Caco-2 (cell line): ENCODE measurements around the gene CLCN5. TPM values are rescaled to one million over a fixed set of nuclear protein-coding genes. Genes with fewer than 3 reads are reported as not detected.
A peak's percentile ranks its signal among the peaks of the same experiment; 100 is the strongest.

Experiments used
- BruUV-seq: library from RNA; stranded (reverse); fragments of 400-500 nt; replicated peaks from 2 replicates; lab custom pipeline; 2021; lab: Mats Ljungman, UMichigan
- CTCF ChIA-PET: fragments of 300-600 bp; sonication (Branson Sonifier 250); formaldehyde crosslinking; loops from one replicate; lab custom pipeline; 2022; ENCODE audit warnings: antibody characterized with exemption; lab: Charles Lee
- POLR2A ChIA-PET: fragments of 300-600 bp; sonication (Branson Sonifier 250); formaldehyde crosslinking; loops from one replicate; lab custom pipeline; 2022; ENCODE audit warnings: antibody characterized with exemption; lab: Charles Lee
- DNase-seq, 2 experiments: peaks; one replicate each; pipeline versions ENCODE4 v3.0.0 to v3.0.0-alpha.2; 2020 to 2022
- H3K27me3 ChIP-seq: replicated peaks from 2 replicates; pipeline ENCODE4 v1.6.0; 2011; ENCODE audit warnings: low read length; ENCODE audit not compliant: control insufficient read depth, insufficient read depth
- H3K36me3 ChIP-seq: 2 replicates; pipeline ENCODE4 v1.5.1; 2011; ENCODE audit warnings: low read length; ENCODE audit not compliant: control insufficient read depth, insufficient read depth
- H3K4me1 ChIP-seq: fragments of 250-450 bp; sonication (Bioruptor Pico); 2 replicates; pipeline ENCODE4 v1.5.1; 2020; ENCODE audit warnings: mild to moderate bottlenecking
- H3K4me3 ChIP-seq: 2 replicates; pipeline ENCODE4 v1.5.1; 2011; ENCODE audit warnings: low read depth, mild to moderate bottlenecking, control low read depth, low read length
- H3K9me3 ChIP-seq: fragments of 250-450 bp; sonication (Bioruptor Pico); 2 replicates; pipeline ENCODE4 v1.5.1; 2020; ENCODE audit warnings: mild to moderate bottlenecking, moderate library complexity
- H3K27ac Mint-ChIP-seq: one replicate; pipeline ENCODE4 v1.8.0; 2022; ENCODE audit warnings: mixed read lengths; ENCODE audit not compliant: unreplicated experiment
- H3K27me3 Mint-ChIP-seq: one replicate; pipeline ENCODE4 v1.8.0; 2022; ENCODE audit warnings: mixed read lengths; ENCODE audit not compliant: insufficient read depth, unreplicated experiment
- H3K36me3 Mint-ChIP-seq: one replicate; pipeline ENCODE4 v1.8.0; 2022; ENCODE audit warnings: mild to moderate bottlenecking, mixed read lengths; ENCODE audit not compliant: insufficient read depth, unreplicated experiment
- H3K4me1 Mint-ChIP-seq: one replicate; pipeline ENCODE4 v1.8.0; 2022; ENCODE audit warnings: low read depth, mixed read lengths; ENCODE audit not compliant: unreplicated experiment
- H3K4me3 Mint-ChIP-seq: one replicate; pipeline ENCODE4 v1.8.0; 2022; ENCODE audit warnings: mild to moderate bottlenecking, moderate library complexity, mixed read lengths; ENCODE audit not compliant: unreplicated experiment
- H3K9me3 Mint-ChIP-seq: one replicate; pipeline ENCODE4 v1.8.0; 2022; ENCODE audit warnings: mixed read lengths; ENCODE audit not compliant: unreplicated experiment
- intact Hi-C: fragments of 100-400 bp; cut with micrococcal nuclease; formaldehyde crosslinking; loops from one replicate; pipeline ENCODE4 v1.10.0; 2022; ENCODE audit not compliant: unreplicated experiment
- total RNA-seq: library from RNA; stranded (reverse); gene quantifications from 2 replicates; pipeline ENCODE4 v1.2.3, GENCODE V29; 2022
- TF ChIP-seq, protein P1 (sequence below), 2 experiments: fragments of 200-600 bp in 1 of 2; IDR thresholded peaks; 1 replicate in 1 of 2; 2 replicates in 1 of 2; pipeline versions ENCODE4 v1.5.1 to v1.8.0; 2011 to 2022; ENCODE audit warnings: antibody characterized with exemption in 1 of 2, control low read depth in 1 of 2, inconsistent platforms in 1 of 2, low read depth in 1 of 2, low read length in 1 of 2, mild to moderate bottlenecking in 1 of 2, moderate library complexity in 1 of 2; ENCODE audit not compliant: insufficient read depth in 1 of 2, severe bottlenecking in 1 of 2, unreplicated experiment in 1 of 2

CLCN5 gene
- total RNA-seq, 1 experiment from 2014 or later, result 61.0 TPM

DNA sequence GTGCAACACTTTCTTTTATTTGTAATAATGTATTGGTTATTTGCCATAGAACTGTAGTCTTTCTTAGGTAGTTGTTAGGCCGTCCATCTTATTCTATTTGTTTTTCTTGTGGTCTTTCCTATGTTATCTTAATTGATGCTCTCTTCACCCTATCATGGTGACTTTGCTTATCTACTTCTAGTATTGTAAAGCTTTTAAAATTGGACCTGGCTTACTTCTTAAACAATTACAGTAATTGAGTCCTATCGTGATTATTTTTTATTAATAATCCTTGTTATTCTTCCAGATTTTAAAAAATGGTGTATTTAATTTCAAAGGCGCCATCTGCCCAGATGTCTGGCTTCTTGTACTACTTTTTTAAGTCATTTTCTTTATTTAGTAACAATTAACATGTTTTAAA lies 63.7 kb downstream of the CLCN5 start:
- H3K27me3 ChIP-seq, result no peaks in the 10 kb centered on the region
- TF ChIP-seq, protein P1, sequence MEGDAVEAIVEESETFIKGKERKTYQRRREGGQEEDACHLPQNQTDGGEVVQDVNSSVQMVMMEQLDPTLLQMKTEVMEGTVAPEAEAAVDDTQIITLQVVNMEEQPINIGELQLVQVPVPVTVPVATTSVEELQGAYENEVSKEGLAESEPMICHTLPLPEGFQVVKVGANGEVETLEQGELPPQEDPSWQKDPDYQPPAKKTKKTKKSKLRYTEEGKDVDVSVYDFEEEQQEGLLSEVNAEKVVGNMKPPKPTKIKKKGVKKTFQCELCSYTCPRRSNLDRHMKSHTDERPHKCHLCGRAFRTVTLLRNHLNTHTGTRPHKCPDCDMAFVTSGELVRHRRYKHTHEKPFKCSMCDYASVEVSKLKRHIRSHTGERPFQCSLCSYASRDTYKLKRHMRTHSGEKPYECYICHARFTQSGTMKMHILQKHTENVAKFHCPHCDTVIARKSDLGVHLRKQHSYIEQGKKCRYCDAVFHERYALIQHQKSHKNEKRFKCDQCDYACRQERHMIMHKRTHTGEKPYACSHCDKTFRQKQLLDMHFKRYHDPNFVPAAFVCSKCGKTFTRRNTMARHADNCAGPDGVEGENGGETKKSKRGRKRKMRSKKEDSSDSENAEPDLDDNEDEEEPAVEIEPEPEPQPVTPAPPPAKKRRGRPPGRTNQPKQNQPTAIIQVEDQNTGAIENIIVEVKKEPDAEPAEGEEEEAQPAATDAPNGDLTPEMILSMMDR (IDR thresholded peaks at IDR 0.05; ENCODE audit: insufficient read depth in 1 of 2, low read depth in 1 of 2, low read length in 1 of 2, severe bottlenecking in 1 of 2, unreplicated experiment in 1 of 2), result no peak
- DNase-seq, result no peak
- no peaks in the 10 kb centered on the region for H3K36me3 ChIP-seq
- peaks cover 9% of the 10 kb centered on the region for H3K36me3 Mint-ChIP-seq
- peaks cover 6% of the 10 kb centered on the region for H3K4me1 Mint-ChIP-seq
- H3K4me1 ChIP-seq, result peaks cover 8% of the 10 kb centered on the region; the same call in 1 of the 2 replicates
- no peak overlapping the region for H3K4me3 Mint-ChIP-seq
- H3K27me3 Mint-ChIP-seq, result no peaks in the 10 kb centered on the region
- intact Hi-C loops, result no loop called here
- POLR2A ChIA-PET, result no interaction called here
- H3K27ac Mint-ChIP-seq, result no peak overlapping the region
- BruUV-seq, result no TSS peak
- no peaks in the 10 kb centered on the region for H3K9me3 ChIP-seq
- CTCF ChIA-PET, result no interaction called here
- no peak overlapping the region for H3K4me3 ChIP-seq
- H3K9me3 Mint-ChIP-seq, result no peaks in the 10 kb centered on the region

DNA sequence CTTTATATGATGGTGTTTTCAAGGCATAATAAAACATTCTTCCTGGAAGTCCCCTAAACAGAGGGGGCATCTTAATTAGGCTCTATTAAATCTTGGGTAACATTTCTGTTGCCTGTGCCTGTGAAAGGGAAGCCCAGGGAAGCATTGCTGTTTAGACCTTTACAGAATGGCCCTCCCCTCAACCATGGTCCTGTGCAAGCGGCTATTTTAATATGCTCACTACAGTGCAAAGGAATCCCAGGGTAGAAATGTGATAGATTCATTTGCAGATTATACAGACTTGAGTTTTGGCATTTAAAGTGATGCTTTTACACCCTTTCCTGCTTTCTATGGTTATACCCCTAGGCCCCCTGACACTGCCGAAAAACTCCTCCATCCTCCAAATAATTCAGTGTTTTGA lies 65.3 kb downstream of the CLCN5 start:
- no TSS peak for BruUV-seq
- peaks cover 12% of the 10 kb centered on the region; the same call in 1 of the 2 replicates for H3K4me1 ChIP-seq
- POLR2A ChIA-PET, result no interaction called here
- TF ChIP-seq, protein P1 (IDR thresholded peaks at IDR 0.05; ENCODE audit: insufficient read depth in 1 of 2, low read depth in 1 of 2, low read length in 1 of 2, severe bottlenecking in 1 of 2, unreplicated experiment in 1 of 2), result no peak
- no peak overlapping the region for H3K4me3 ChIP-seq
- no peaks in the 10 kb centered on the region for H3K27me3 Mint-ChIP-seq
- intact Hi-C loops, result no loop called here
- DNase-seq, result no peak
- no peaks in the 10 kb centered on the region for H3K36me3 ChIP-seq
- H3K27ac Mint-ChIP-seq, result peak overlapping the region; percentile 31
- H3K36me3 Mint-ChIP-seq, result peaks cover 19% of the 10 kb centered on the region
- no peaks in the 10 kb centered on the region for H3K9me3 ChIP-seq
- H3K27me3 ChIP-seq, result no peaks in the 10 kb centered on the region
- no peaks in the 10 kb centered on the region for H3K9me3 Mint-ChIP-seq
- H3K4me1 Mint-ChIP-seq, result peaks cover 6% of the 10 kb centered on the region
- H3K4me3 Mint-ChIP-seq, result no peak overlapping the region
- CTCF ChIA-PET, result no interaction called here

DNA sequence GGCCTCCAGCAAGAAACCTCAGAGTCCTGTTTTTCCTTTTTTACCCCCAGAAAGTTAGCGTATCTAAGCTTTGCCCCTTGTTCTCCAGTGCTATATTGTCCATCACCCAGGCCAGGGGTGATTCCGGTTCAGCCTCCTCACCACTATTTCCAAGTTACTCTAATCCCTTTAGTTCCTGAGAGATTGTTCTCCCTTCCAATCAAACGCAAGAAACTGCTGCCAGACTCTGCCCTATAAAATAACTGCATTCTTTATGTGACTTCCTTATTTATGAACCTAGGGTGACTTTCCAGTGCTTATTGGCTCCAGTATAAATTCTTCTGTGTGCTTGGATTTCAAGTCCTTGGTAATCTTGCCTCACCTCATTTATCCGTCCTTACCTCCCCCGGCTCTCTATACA lies 65.7 kb downstream of the CLCN5 start:
- Mint-ChIP-seq H3K4me1 (peaks cover 10% of the 10 kb centered on the region), H3K4me3 (no peak overlapping the region), H3K27ac (peak overlapping the region; percentile 31), H3K9me3 (no peaks in the 10 kb centered on the region), H3K36me3 (peaks cover 19% of the 10 kb centered on the region), H3K27me3 (no peaks in the 10 kb centered on the region)
- intact Hi-C loops, result no loop called here
- DNase-seq, result no peak
- peaks cover 16% of the 10 kb centered on the region; the same call in 1 of the 2 replicates for H3K4me1 ChIP-seq
- no peaks in the 10 kb centered on the region for H3K9me3 ChIP-seq
- H3K27me3 ChIP-seq, result no peaks in the 10 kb centered on the region
- TF ChIP-seq, protein P1 (IDR thresholded peaks at IDR 0.05; ENCODE audit: insufficient read depth in 1 of 2, low read depth in 1 of 2, low read length in 1 of 2, severe bottlenecking in 1 of 2, unreplicated experiment in 1 of 2), result no peak
- no TSS peak for BruUV-seq
- H3K36me3 ChIP-seq, result no peaks in the 10 kb centered on the region
- CTCF ChIA-PET, result no interaction called here
- POLR2A ChIA-PET, result no interaction called here
- no peak overlapping the region for H3K4me3 ChIP-seq
